Stimulated activated CD8-positive, alpha-beta memory T cell treated with anti-CD3 and anti-CD28 coated beads, Interleukin-7, amount 100 ng/mL, for 1 hour (primary cell): ENCODE results near the gene MAD2L2.

ENCODE experiments used
- DNase-seq, 2 donors: peaks; one replicate each; pipeline ENCODE4 v3.0.0-alpha.2; 2020; ENCODE audit warnings: low read depth in 2 of 2

MAD2L2 gene

DNA sequence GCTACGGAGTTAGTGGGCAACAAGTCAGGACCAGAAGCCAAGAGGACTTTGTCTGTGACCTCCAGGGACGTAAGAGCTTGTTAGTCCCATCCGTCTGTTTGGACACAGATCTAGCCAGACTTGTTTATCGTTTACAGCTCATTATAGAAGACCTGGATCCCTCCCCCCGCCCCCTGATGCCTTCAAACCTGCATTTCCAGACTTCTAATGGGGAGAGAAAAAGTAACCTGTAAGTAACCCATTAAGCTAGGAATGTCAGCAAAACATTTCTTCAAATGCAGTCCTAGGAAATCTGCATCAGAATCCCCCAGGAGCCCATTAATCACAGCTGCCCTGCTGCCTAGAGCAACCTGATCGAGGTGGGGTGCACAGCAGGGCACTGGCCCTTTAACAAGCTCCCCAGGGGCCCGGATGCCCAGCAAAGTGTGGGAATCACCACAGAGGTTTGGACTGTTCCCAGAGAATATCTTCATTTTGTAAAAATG is 1.4 kb upstream of the MAD2L2 start:
- no peak for DNase-seq

- no peak for DNase-seq
Measured at GRCh38 chr1:11680270-11681070, 478 bp downstream of the MAD2L2 start.

DNA sequence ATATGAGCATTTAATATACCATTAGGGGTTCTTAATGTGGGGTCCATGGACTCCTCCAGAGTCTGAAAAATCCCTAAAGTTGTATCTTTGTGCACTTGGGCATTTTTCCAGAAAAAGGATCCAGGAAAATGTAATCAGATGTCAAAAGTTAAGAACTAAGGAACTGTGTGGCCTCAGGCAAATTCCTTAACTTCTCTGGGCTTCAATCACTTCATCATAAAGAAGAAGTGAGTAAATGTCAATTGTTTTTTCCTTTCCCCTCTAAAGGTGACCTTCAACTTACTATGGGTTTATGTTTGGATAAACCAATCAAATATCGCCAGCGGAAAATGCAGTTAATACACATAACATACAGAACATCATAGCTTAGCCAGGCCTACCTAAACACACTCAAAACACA is 2.5 kb downstream of the MAD2L2 start:
- no peak for DNase-seq

DNA sequence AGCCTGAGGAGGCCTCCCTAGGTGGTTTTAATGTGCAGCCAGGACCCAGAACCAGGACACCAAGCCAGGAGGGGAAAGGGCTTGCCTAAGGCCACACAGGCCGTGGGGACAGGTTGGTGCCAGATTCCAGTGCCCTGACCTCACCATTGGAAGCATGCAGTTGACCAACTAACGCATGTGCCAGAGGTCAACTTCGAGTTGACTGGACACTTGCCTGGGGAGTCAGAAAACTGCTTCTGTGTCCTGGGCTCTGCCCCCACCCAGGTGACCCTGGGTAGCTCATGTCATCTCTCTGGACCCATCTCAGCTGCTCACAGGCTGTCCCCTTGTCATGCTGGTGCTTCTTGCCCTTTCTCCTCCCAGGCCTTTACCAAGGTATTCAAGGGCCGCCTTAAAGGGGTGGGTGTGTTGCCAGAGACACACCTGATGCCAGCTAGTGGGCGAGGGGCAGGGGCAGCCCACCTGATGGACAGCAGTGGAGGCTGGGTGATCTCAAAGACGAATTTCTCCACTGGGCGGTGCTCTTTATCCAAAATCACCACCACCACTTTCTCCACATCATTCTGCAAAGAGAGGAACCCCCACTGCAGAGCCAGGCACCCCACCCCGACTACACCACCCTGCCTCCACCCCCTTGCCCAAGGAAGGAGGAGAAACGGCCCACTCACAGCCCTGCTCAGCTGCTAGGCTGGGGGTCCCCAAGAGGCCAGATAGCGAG is 4.4 kb downstream of the MAD2L2 start:
- no peak for DNase-seq

DNA sequence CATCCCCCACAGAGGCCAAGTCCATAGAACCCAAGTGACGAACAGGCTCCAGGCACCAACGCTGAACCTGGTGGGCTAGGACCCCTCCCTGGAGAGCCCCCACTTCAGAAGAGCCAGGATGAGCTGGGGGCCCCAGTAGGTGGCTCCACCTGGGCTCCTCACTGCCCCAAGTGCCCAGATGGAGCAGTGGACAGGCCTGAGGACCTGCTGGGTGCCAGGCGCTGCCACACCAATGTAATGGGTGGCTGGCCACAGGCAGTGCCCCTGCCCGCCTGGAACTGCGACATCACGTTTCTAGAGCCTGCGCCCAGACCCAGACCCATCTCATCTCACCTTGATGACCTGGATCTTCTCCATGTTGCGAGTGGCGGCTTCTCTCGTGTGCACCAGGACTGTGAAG is 5.6 kb downstream of the MAD2L2 start:
- no peak for DNase-seq

DNA sequence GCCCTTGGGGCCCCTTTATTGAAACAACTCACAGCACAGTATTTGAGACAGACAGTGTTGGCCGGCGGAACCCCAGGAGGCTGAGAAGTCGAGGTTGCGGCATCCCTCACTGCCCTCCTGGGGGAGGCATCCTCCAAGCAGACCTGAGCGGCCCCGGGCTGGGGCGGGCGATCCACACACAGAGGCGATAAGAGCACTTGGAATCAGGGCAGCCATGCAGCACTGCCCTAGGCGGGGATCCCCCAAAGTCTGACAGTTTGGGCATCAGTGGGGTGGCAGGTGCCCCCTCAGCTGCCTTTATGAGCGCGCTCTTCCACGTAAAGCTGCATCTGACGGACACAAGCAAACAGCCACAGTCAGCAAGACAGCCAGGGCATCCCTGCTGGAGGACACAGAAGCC is 6.5 kb downstream of the MAD2L2 start:
- no peak for DNase-seq

GRCh38 chr1:11673089-11673769 is 7.7 kb downstream of the MAD2L2 start:
- no peak for DNase-seq

DNA sequence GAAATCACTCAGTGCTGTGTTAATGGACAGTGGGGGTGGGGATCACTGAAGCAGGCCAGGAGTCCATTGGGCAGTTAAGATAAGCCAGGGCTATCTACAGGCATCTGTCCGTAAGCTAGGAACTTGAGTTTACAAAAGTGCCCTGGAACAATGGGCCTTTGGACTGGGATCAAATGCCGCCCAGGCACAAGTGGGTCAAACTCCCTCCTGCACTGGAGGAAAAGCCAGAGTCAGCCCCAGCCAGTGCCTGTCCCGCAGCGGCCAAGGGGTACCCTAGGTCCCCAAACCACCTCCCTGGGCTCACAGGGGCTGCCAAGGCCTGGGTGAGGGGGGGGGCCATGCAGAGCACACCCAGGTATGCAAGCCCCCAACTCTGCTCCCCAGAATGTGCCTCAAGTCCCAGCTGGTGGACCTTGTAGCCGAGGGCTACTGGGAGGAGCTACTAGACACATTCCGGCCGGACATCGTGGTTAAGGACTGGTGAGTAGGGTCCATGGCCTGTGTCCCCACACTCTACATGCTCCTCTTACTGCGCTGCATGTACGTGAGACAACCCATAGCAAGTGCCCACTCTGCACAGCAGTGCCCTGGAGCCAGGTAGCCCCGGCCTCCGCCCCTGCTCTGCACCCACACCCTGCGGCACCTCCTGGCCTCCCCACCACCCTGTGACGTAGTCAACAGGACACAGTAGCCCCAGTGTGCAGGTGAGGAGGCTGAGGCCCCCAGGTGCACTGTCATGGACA is 9.2 kb downstream of the MAD2L2 start:
- DNase-seq, result no peak

- no peak for DNase-seq
Measured at GRCh38 chr1:11671205-11671543, 9.8 kb downstream of the MAD2L2 start.

GRCh38 chr1:11670747-11671146 is 10.2 kb downstream of the MAD2L2 start:
- DNase-seq, result no peak

DNA sequence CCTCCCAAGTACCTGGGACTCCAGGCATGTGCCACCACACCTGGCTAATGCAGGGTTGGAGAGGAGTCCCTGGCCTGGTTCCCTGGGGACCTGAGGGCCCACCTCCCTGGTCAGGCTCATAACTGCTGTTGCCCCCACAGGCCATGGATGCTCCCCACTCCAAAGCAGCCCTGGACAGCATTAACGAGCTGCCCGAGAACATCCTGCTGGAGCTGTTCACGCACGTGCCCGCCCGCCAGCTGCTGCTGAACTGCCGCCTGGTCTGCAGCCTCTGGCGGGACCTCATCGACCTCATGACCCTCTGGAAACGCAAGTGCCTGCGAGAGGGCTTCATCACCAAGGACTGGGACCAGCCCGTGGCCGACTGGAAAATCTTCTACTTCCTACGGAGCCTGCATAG is 12.4 kb downstream of the MAD2L2 start:
- no peak for DNase-seq

GRCh38 chr1:11664336-11665065 is 16.4 kb downstream of the MAD2L2 start:
- peak in 1 of 2 donors; percentile 40 for DNase-seq

DNA sequence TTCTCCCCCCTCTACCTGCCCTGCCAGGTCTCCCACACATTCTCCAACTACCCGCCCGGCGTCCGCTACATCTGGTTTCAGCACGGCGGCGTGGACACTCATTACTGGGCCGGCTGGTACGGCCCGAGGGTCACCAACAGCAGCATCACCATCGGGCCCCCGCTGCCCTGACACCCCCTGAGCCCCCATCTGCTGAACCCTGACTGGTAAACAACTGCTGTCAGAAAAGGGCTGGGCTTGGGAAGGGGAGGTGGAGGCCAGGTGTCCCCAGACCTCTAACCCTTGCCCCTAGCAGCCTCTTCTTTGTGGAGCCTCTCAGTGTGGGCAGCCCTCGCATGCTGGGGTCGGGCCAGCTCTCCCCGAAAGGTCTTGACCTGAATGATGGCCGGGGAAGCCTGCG is 19.8 kb downstream of the MAD2L2 start:
- DNase-seq, result no peak

DNA sequence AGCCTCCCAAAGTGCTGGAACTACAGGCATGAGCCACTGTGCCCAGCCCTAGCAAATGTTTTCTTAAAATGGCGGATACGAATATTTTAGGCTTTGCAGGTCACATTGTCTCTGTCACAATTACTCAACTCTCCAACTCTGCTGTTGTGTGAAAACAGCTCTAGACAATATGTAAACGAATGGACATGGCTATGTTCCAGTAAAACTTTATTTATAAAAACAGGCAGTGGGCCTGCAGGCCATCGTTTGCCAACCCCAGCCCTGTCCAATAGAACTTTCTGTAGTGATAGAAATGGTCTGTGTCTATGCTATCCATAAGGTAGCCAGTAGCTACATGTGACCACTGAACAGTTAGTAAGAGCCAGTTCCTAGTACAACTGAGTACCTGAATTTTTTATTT is 21.2 kb downstream of the MAD2L2 start:
- no peak for DNase-seq

DNA sequence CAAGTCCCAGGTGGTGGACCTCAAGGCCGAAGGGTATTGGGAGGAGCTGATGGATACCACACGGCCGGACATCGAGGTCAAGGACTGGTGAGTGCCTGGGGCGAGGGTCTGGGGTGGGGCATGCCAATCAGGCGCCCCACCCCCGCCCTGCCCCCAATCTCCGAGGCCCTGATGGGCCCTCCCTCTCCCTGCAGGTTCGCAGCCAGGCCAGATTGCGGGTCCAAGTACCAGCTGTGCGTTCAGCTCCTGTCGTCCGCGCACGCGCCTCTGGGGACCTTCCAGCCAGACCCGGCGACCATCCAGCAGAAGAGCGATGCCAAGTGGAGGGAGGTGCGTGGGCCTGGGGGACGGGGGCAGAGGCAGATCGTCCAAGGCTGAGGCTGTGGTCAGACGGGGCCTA is 22.4 kb downstream of the MAD2L2 start:
- DNase-seq, result no peak

- no peak for DNase-seq
Measured at GRCh38 chr1:11657654-11658053, 23.3 kb downstream of the MAD2L2 start.

DNA sequence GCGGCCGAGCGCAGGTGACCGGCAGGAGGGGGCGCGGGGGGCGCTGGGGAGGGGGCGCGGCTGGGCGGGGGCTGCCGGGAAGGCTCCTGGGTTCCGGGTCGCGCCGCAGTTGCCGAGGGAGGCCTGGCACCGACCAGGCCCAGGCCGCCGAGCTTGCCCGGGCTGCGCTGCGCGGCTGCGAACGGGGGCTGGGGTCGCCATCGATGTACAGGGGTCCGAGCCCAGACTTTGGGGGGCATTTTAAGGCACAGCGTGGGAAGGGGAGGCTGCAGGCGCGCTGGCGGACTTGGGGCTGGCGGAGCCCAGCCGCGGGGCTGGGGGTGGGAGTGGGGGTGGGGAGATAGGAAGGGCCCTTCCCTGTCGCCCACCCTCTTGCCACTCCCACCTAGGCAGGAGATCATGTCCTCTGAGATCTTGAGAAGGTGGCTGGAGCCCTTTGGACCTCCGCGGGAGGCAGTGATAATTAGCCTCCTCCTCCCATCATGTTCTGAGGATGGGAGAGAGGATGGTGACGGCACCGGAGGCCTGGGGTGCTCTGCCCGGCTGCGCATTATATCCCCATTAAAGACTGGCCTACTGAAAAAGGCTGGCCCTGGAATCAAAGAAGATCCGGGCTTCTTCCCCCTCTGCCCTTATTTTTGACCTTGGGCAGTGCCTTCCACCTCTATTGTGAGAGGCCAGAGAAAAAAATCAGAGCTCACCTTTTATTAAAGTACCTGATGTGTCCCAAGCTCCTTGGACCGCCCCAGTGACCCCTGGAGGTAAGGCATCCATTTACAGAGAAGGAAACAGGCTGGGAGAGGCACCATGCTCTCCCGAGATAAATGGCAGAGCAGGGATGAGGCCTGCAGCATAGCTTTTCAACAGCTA is 25.8 kb downstream of the MAD2L2 start:
- DNase-seq, result no peak

GRCh38 chr1:11654137-11654938 is 26.6 kb downstream of the MAD2L2 start, which contains the start of the genes FBXO2 and FBXO44:
TSS of gene FBXO2 (minus strand) at chr1:11654429. CDS start at chr1:11654340, 89 bp downstream.
TSS of gene FBXO44 (plus strand) at chr1:11654877. CDS start at chr1:11655836, 959 bp downstream.
- DNase-seq, result peak in 1 of 2 donors; percentile 39

- no peak for DNase-seq
Measured at GRCh38 chr1:11653861-11654136, 27.1 kb downstream of the MAD2L2 start.
